Common myeloid progenitor, CD34-positive (primary cell): ENCODE data around the gene LCOR.

Experiments used
- CTCF ChIA-PET: fragments of 350-600 bp; sonication (Branson Sonifier 250); formaldehyde crosslinking; loops from one replicate; lab custom pipeline; 2021; ENCODE audit warnings: antibody characterized with exemption; lab: Charles Lee
- POLR2A ChIA-PET: fragments of 350-600 bp; sonication (Branson Sonifier 250); formaldehyde crosslinking; loops from one replicate; lab custom pipeline; 2021; ENCODE audit warnings: antibody characterized with exemption; lab: Charles Lee
- DNase-seq, 3 donors: peaks; one replicate each; pipeline versions ENCODE4 v3.0.0 to v3.0.0-alpha.2; 2013
- H3K27ac ChIP-seq, 2 experiments: 1 replicate in 1 of 2; 2 replicates in 1 of 2; pipeline ENCODE4 v1.7.0; 2013; ENCODE audit warnings: inconsistent platforms in 2 of 2, low read length in 2 of 2, mild to moderate bottlenecking in 2 of 2, low read depth in 1 of 2, moderate library complexity in 1 of 2; ENCODE audit not compliant: severe bottlenecking in 2 of 2, insufficient read depth in 1 of 2, poor library complexity in 1 of 2
- H3K27me3 ChIP-seq, 5 experiments: replicated peaks in 2 of 5; 1 replicate in 3 of 5; 2 replicates in 2 of 5; pipeline versions ENCODE4 v1.6.1 to v1.7.0; 2013; ENCODE audit warnings: low read length in 4 of 5, mild to moderate bottlenecking in 2 of 5, moderate library complexity in 2 of 5, inconsistent platforms in 1 of 5; ENCODE audit not compliant: insufficient read depth in 5 of 5, control insufficient read depth in 4 of 5
- H3K36me3 ChIP-seq, 4 experiments: 1 replicate in 2 of 4; 2 replicates in 2 of 4; pipeline versions ENCODE4 v1.6.1 to v1.7.0; 2013; ENCODE audit warnings: low read length in 3 of 4, control low read depth in 1 of 4, mild to moderate bottlenecking in 1 of 4; ENCODE audit not compliant: control insufficient read depth in 4 of 4, insufficient read depth in 4 of 4
- H3K4me1 ChIP-seq, 4 experiments: 1 replicate in 3 of 4; 2 replicates in 1 of 4; pipeline versions ENCODE4 v1.6.1 to v1.7.1; 2013; ENCODE audit warnings: low read length in 3 of 4, mild to moderate bottlenecking in 3 of 4, control low read depth in 1 of 4, inconsistent platforms in 1 of 4, moderate library complexity in 1 of 4; ENCODE audit not compliant: control insufficient read depth in 4 of 4, insufficient read depth in 4 of 4; ENCODE audit errors: control extremely low read depth in 1 of 4
- H3K4me3 ChIP-seq, 7 experiments: 1 replicate in 4 of 7; 2 replicates in 3 of 7; pipeline versions ENCODE4 v1.5.1 to v1.7.0; 2013; ENCODE audit warnings: mild to moderate bottlenecking in 7 of 7, low read length in 6 of 7, moderate library complexity in 6 of 7, inconsistent platforms in 2 of 7, low read depth in 2 of 7, control low read depth in 1 of 7; ENCODE audit not compliant: insufficient read depth in 4 of 7, control insufficient read depth in 1 of 7; ENCODE audit errors: extremely low read depth in 1 of 7
- H3K9me3 ChIP-seq, 5 experiments: 1 replicate in 4 of 5; 2 replicates in 1 of 5; pipeline versions ENCODE4 v1.6.1 to v1.7.1; 2013; ENCODE audit warnings: low read length in 4 of 5, mild to moderate bottlenecking in 2 of 5, inconsistent platforms in 1 of 5, low read depth in 1 of 5, moderate library complexity in 1 of 5; ENCODE audit not compliant: control insufficient read depth in 4 of 5, insufficient read depth in 2 of 5; ENCODE audit errors: control extremely low read depth in 1 of 5
- WGBS: methylation state at CpG from one replicate; pipeline ENCODE4 v1.1.5; 2013; ENCODE audit not compliant: insufficient coverage; 5-methylcytosine and 5-hydroxymethylcytosine counted together

Gene LCOR

GRCh38 chr10:97042716-97043562 lies 210.8 kb downstream of the LCOR start:
- H3K4me1 ChIP-seq: peaks cover 0 to 1% (median under 1%) of the 10 kb centered on the region in 4 experiments
- CTCF ChIA-PET: interaction anchor here (1.0 to 1.3 kb wide), 2 partner anchors 10 to 30 kb away, joined by 3 read pairs; no protein-coding TSS in a partner anchor
- POLR2A ChIA-PET: no interaction called here
- no peaks in the 10 kb centered on the region for H3K9me3 ChIP-seq
- H3K4me3 ChIP-seq: no peak overlapping the region
- no peaks in the 10 kb centered on the region for H3K36me3 ChIP-seq
- H3K27ac ChIP-seq: no peak overlapping the region
- H3K27me3 ChIP-seq: peaks cover 0 to 5% (median 0%) of the 10 kb centered on the region in 5 experiments
- DNase-seq: no peak
- 96% methylated on average over 34 of the region's 38 CpGs for WGBS

- Histone ChIP-seq H3K4me3 (no peak overlapping the region), H3K27me3 (peaks cover 0 to 5% (median 0%) of the 10 kb centered on the region in 5 experiments), H3K9me3 (no peaks in the 10 kb centered on the region), H3K27ac (no peak overlapping the region), H3K4me1 (no peaks in the 10 kb centered on the region), H3K36me3 (no peaks in the 10 kb centered on the region)
- WGBS: 93% methylated on average over 11 of the region's 14 CpGs
- POLR2A ChIA-PET: no interaction called here
- CTCF ChIA-PET: interaction anchor here (1.0 to 1.3 kb wide), 2 partner anchors 11 to 30 kb away, joined by 3 read pairs; no protein-coding TSS in a partner anchor
- no peak for DNase-seq
Measured at GRCh38 chr10:97043563-97043855, 211.4 kb downstream of the LCOR start.
